GM12878 (cell line): ENCODE results near the gene PISD. TPM values are rescaled to one million over a fixed set of nuclear protein-coding genes. Genes with fewer than 3 reads are reported as not detected.

Source experiments
- ATAC-seq: fragments of 200-7000 bp; cut with Tn5 transposase; 3 replicates; pipeline ENCODE4 v1.9.1; 2020; ENCODE audit warnings: mild to moderate bottlenecking, moderate library complexity
- BruUV-seq: library from RNA; stranded (reverse); fragments of 400-500 nt; replicated peaks from 2 replicates; lab custom pipeline; 2021; lab: Mats Ljungman, UMichigan
- CTCF ChIA-PET: fragments of 300-600 bp; sonication (Branson Sonifier 250); formaldehyde crosslinking; extraction: SDS; loops from one replicate; lab custom pipeline; 2021; ENCODE audit warnings: inconsistent platforms; lab: Yijun Ruan, JAX
- POLR2A ChIA-PET: fragments of 350-600 bp; formaldehyde crosslinking; extraction: SDS; loops from one replicate; lab custom pipeline; 2021; ENCODE audit warnings: inconsistent platforms; lab: Charles Lee
- RAD21 ChIA-PET: fragments of 300-600 bp; sonication (Branson Sonifier 250); formaldehyde crosslinking; loops from one replicate; lab custom pipeline; 2023; ENCODE audit warnings: antibody characterized with exemption; ENCODE audit not compliant: unreplicated experiment; lab: Charles Lee
- SMC1A ChIA-PET: fragments of 300-600 bp; sonication (Branson Sonifier 250); formaldehyde crosslinking; loops from one replicate; lab custom pipeline; 2023; ENCODE audit not compliant: unreplicated experiment, uncharacterized antibody; lab: Charles Lee
- DNase-seq: peaks from one replicate; pipeline ENCODE4 v3.0.0-alpha.2; 2011; ENCODE audit warnings: low read depth, low spot score
- FAIRE-seq: peaks from 3 replicates; lab custom pipeline; 2011; peaks lifted over from hg19 to GRCh38; lab: Jason Lieb, UNC
- H2AFZ ChIP-seq: 2 replicates; pipeline ENCODE4 v1.6.0; 2011; ENCODE audit warnings: low read depth, low read length, control low read depth; ENCODE audit not compliant: control insufficient read depth
- H3K27ac ChIP-seq: 2 replicates; pipeline ENCODE4 v1.5.1; 2011; ENCODE audit warnings: control low read depth; ENCODE audit not compliant: control insufficient read depth, insufficient read depth
- H3K27me3 ChIP-seq, 2 experiments: replicated peaks in 1 of 2; 2 replicates each; pipeline versions ENCODE4 v1.6.0 to v1.6.1; 2011; ENCODE audit warnings: low read length in 1 of 2; ENCODE audit not compliant: control insufficient read depth in 2 of 2, insufficient read depth in 2 of 2
- H3K36me3 ChIP-seq, 2 experiments: 2 replicates each; pipeline ENCODE4 v1.5.1; 2011; ENCODE audit warnings: low read length in 1 of 2; ENCODE audit not compliant: control insufficient read depth in 2 of 2, insufficient read depth in 2 of 2
- H3K4me1 ChIP-seq: 2 replicates; pipeline ENCODE4 v1.6.1; 2011; ENCODE audit warnings: mild to moderate bottlenecking, low read length, moderate library complexity, mixed read lengths; ENCODE audit not compliant: control insufficient read depth, insufficient read depth
- H3K4me2 ChIP-seq: 2 replicates; pipeline ENCODE4 v1.6.0; 2011; ENCODE audit warnings: control low read depth; ENCODE audit not compliant: control insufficient read depth, insufficient read depth
- H3K4me3 ChIP-seq: fragments of 200-600 bp; sonication (generic); 2 replicates; pipeline ENCODE4 v1.5.1; 2016
- H3K79me2 ChIP-seq: 2 replicates; pipeline ENCODE4 v1.6.0; 2011; ENCODE audit warnings: low read length; ENCODE audit not compliant: control insufficient read depth, insufficient read depth
- H3K9ac ChIP-seq: 2 replicates; pipeline ENCODE4 v1.8.0; 2011; ENCODE audit warnings: low read length, control low read depth, mixed read lengths; ENCODE audit not compliant: control insufficient read depth, insufficient read depth
- H3K9me3 ChIP-seq: replicated peaks from 3 replicates; pipeline ENCODE4 v1.5.1; 2011; ENCODE audit warnings: mild to moderate bottlenecking, low read length; ENCODE audit not compliant: control insufficient read depth, insufficient read depth
- H4K20me1 ChIP-seq: 2 replicates; pipeline ENCODE4 v1.6.0; 2011; ENCODE audit not compliant: control insufficient read depth, insufficient read depth
- BACH1 ChIP-seq: fragments of 450-650 bp; IDR thresholded peaks from 2 replicates; pipeline ENCODE4 v1.6.1; 2017; ENCODE audit warnings: mild to moderate bottlenecking, borderline replicate concordance
- CHD2 ChIP-seq: IDR thresholded peaks from 2 replicates; pipeline ENCODE4 v1.6.1; 2011; ENCODE audit warnings: low read depth, low read length, improper control_type of control experiment, borderline replicate concordance
- GABPA ChIP-seq: IDR thresholded peaks from 2 replicates; pipeline ENCODE4 v1.6.1; 2014; ENCODE audit warnings: antibody characterized with exemption, low read depth, mild to moderate bottlenecking, inconsistent platforms
- GATAD2B ChIP-seq: fragments of 450-650 bp; conservative IDR thresholded peaks from 2 replicates; pipeline ENCODE4 v1.6.1; 2017; ENCODE audit warnings: low read depth, mild to moderate bottlenecking, moderate library complexity
- RAD51 ChIP-seq: fragments of 450-650 bp; IDR thresholded peaks from 2 replicates; pipeline ENCODE4 v1.6.1; 2016; ENCODE audit warnings: moderate library complexity, mild to moderate bottlenecking, inconsistent platforms
- SMARCA5 ChIP-seq: fragments of 450-650 bp; IDR thresholded peaks from 2 replicates; pipeline ENCODE4 v1.6.1; 2017; ENCODE audit warnings: mild to moderate bottlenecking
- SPI1 ChIP-seq: IDR thresholded peaks from 2 replicates; pipeline ENCODE4 v1.6.1; 2011; ENCODE audit warnings: low read depth, mild to moderate bottlenecking, low read length, moderate library complexity, borderline replicate concordance; ENCODE audit not compliant: insufficient read depth
- SREBF2 ChIP-seq: IDR thresholded peaks from 2 replicates; pipeline ENCODE4 v1.6.1; 2012; ENCODE audit warnings: mild to moderate bottlenecking, low read length
- SUZ12 ChIP-seq: fragments of 200-600 bp; sonication (generic); IDR thresholded peaks from one replicate; pipeline ENCODE4 v1.6.1; 2018; ENCODE audit warnings: antibody characterized with exemption, mild to moderate bottlenecking; ENCODE audit not compliant: unreplicated experiment
- ZNF384 ChIP-seq: IDR thresholded peaks from 2 replicates; pipeline ENCODE4 v1.6.1; 2012; ENCODE audit warnings: low read depth, mild to moderate bottlenecking, low read length, improper control_type of control experiment, borderline replicate concordance
- ZNF622 ChIP-seq: fragments of 450-650 bp; IDR thresholded peaks from 2 replicates; pipeline ENCODE4 v1.6.1; 2017; ENCODE audit warnings: mild to moderate bottlenecking, inconsistent platforms
- ZSCAN29 ChIP-seq: fragments of 450-650 bp; IDR thresholded peaks from 2 replicates; pipeline ENCODE4 v1.6.1; 2017; ENCODE audit warnings: mild to moderate bottlenecking, moderate library complexity
- WGBS: methylation state at CpG from one replicate; pipeline ENCODE4 v1.1.6; 2016; ENCODE audit warnings: low lambda C conversion rate; ENCODE audit not compliant: insufficient replicate concordance, insufficient coverage; ENCODE audit errors: missing lambda C conversion rate; 5-methylcytosine and 5-hydroxymethylcytosine counted together
- in situ Hi-C: fragments of 300-500 bp; cut with MboI; formaldehyde crosslinking; loops from 9 replicates; pipeline ENCODE4 v1.14.3; 2018; ENCODE audit warnings: mixed read lengths
- intact Hi-C: fragments of 100-400 bp; cut with micrococcal nuclease; formaldehyde crosslinking; loops from one replicate; pipeline ENCODE4 v1.14.2; 2022; ENCODE audit not compliant: unreplicated experiment
- polyA plus RNA-seq, 11 experiments: library from polyadenylated mRNA; depleted of rRNA in 4 of 11; unstranded in 6 of 11; stranded (reverse) in 5 of 11; fragments of >200 nt; fragmentation: Nextera tagmentation in 4 of 11; fragmentation: Illumina TruSeq in 1 of 11; extraction: Ambion mirVana in 4 of 11; extraction: Trizol in 1 of 11; gene quantifications; 1 replicate in 1 of 11; 2 replicates in 10 of 11; pipeline versions ENCODE4 v1.2.1 to v1.2.3, GENCODE V29; 2011 to 2016; ENCODE audit warnings: inconsistent platforms in 2 of 11, missing spikeins in 2 of 11, low read depth in 1 of 11
- total RNA-seq, 4 experiments: library from RNA; depleted of rRNA in 3 of 4; stranded (reverse); fragments of >200 nt in 3 of 4; fragmentation: Illumina TruSeq in 1 of 4; extraction: Trizol in 1 of 4; gene quantifications; 2 replicates each; pipeline versions ENCODE4 v1.2.1 to v1.2.3, GENCODE V29; 2013 to 2021
- TF ChIP-seq, protein P1 (sequence below): fragments of 450-650 bp; formaldehyde crosslinking; IDR thresholded peaks from 2 replicates; pipeline ENCODE4 v1.5.0; 2022; ENCODE audit warnings: mild to moderate bottlenecking, missing genetic modification characterization

The PISD gene
- total and polyA plus RNA-seq, 10 of the 15 experiments (the other 5 are each of a cell fraction or from before 2014, with no cell fraction given): 25.8 to 62.7 (median 45.8) TPM

GRCh38 chr22:31678748-31679147 is 16.7 kb upstream of the PISD start:
- no TSS peak for BruUV-seq
- ChIA-PET SMC1A (interaction anchor here (0.5 kb wide), 1 partner anchor 14 kb away, joined by 3 read pairs; no protein-coding TSS in a partner anchor), CTCF (interaction anchor here (1.4 to 4.7 kb wide), 2 partner anchors 12 to 292 kb away, joined by 4 to 31 read pairs; no protein-coding TSS in a partner anchor), POLR2A (no interaction called here), RAD21 (interaction anchor here (0.8 kb wide), 1 partner anchor 45 kb away, joined by 4 read pairs; no protein-coding TSS in a partner anchor)
- TF ChIP-seq ZNF622: no peak
- TF ChIP-seq, protein P1, sequence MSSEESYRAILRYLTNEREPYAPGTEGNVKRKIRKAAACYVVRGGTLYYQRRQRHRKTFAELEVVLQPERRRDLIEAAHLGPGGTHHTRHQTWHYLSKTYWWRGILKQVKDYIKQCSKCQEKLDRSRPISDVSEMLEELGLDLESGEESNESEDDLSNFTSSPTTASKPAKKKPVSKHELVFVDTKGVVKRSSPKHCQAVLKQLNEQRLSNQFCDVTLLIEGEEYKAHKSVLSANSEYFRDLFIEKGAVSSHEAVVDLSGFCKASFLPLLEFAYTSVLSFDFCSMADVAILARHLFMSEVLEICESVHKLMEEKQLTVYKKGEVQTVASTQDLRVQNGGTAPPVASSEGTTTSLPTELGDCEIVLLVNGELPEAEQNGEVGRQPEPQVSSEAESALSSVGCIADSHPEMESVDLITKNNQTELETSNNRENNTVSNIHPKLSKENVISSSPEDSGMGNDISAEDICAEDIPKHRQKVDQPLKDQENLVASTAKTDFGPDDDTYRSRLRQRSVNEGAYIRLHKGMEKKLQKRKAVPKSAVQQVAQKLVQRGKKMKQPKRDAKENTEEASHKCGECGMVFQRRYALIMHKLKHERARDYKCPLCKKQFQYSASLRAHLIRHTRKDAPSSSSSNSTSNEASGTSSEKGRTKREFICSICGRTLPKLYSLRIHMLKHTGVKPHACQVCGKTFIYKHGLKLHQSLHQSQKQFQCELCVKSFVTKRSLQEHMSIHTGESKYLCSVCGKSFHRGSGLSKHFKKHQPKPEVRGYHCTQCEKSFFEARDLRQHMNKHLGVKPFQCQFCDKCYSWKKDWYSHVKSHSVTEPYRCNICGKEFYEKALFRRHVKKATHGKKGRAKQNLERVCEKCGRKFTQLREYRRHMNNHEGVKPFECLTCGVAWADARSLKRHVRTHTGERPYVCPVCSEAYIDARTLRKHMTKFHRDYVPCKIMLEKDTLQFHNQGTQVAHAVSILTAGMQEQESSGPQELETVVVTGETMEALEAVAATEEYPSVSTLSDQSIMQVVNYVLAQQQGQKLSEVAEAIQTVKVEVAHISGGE (CRISPR knock-in tag): no peak
- no peak for TF ChIP-seq GATAD2B
- TF ChIP-seq BACH1: no peak
- no peak for TF ChIP-seq RAD51
- no peak for TF ChIP-seq SPI1
- no peak for TF ChIP-seq SUZ12
- TF ChIP-seq ZSCAN29: no peak
- TF ChIP-seq SREBF2: no peak
- TF ChIP-seq GABPA: no peak
- no peak for TF ChIP-seq ZNF384
- TF ChIP-seq CHD2: no peak
- TF ChIP-seq SMARCA5: no peak
- no peak overlapping the region for H3K4me2 ChIP-seq
- H3K27ac ChIP-seq: no peak overlapping the region
- intact Hi-C loops (no loop called here), in situ Hi-C loops (no loop called here)
- H3K4me3 ChIP-seq: no peak overlapping the region
- H3K27me3 ChIP-seq: no peaks in the 10 kb centered on the region
- peaks cover 0 to 2% of the 10 kb centered on the region in 2 experiments; a peak in 2 of 4 replicates for H3K36me3 ChIP-seq
- FAIRE-seq (no peak), ATAC-seq (no peak), DNase-seq (no peak)
- H3K9ac ChIP-seq: no peak overlapping the region
- H3K4me1 ChIP-seq: peaks cover 2% of the 10 kb centered on the region; the same call in 1 of the 2 replicates
- H4K20me1 ChIP-seq: no peaks in the 10 kb centered on the region
- H3K79me2 ChIP-seq: no peaks in the 10 kb centered on the region
- no peaks in the 10 kb centered on the region for H3K9me3 ChIP-seq
- H2AFZ ChIP-seq: no peak overlapping the region
- 76% methylated on average over 7 of the region's 7 CpGs for whole genome bisulfite sequencing
